ENCODE measurements around the gene SYTL3.

SYTL3 gene

DNA sequence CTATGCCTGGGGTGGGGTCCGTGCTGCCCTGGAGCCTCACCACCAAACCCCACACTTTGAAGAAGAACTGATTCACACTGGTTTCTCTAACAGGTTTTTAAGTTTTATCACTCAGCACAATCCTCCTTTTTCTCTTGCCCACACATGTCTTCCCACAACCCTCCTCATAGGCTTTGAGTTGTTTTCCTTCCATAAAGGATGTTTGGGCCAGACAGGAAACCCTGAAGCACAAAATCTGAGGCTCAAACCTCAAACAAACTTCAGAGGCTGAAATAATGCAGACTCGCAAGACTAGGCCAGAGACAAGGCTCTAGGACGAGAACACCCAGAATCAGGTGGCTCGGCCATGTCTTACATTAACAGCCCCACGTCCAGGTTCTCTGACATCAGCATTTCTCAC lies 134.0 kb downstream of the SYTL3 start:
- no peak overlapping the region for H3K4me3 ChIP-seq (ENCODE audit: low read length)
- DNase-seq (ENCODE audit: low read depth): no peak
- TF ChIP-seq, protein P1, sequence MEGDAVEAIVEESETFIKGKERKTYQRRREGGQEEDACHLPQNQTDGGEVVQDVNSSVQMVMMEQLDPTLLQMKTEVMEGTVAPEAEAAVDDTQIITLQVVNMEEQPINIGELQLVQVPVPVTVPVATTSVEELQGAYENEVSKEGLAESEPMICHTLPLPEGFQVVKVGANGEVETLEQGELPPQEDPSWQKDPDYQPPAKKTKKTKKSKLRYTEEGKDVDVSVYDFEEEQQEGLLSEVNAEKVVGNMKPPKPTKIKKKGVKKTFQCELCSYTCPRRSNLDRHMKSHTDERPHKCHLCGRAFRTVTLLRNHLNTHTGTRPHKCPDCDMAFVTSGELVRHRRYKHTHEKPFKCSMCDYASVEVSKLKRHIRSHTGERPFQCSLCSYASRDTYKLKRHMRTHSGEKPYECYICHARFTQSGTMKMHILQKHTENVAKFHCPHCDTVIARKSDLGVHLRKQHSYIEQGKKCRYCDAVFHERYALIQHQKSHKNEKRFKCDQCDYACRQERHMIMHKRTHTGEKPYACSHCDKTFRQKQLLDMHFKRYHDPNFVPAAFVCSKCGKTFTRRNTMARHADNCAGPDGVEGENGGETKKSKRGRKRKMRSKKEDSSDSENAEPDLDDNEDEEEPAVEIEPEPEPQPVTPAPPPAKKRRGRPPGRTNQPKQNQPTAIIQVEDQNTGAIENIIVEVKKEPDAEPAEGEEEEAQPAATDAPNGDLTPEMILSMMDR (conservative IDR thresholded peaks at IDR 0.05; ENCODE audit: low read depth, low read length): no peak

DNA sequence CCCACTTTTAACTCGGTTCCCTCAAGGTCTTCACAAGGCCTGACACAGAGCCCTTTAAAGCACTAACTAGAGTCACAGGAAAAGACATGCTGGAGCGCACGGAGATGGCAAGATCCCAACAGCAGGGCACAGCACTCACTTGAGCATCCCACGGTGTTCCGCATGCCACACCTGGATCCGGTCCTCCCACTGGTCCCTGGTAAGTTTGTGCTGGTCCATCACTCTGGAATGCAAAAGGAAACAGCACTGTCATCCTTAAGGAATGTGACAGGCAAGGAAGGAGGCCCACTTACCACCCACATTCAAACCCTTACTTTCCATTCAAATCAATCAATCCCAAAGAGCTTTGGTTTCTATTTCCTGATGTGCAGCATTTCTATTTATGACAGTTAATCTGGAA lies 134.7 kb downstream of the SYTL3 start:
- no peak for DNase-seq (ENCODE audit: low read depth)
- TF ChIP-seq, protein P1 (conservative IDR thresholded peaks at IDR 0.05; ENCODE audit: low read depth, low read length): no peak
- no peak overlapping the region for H3K4me3 ChIP-seq (ENCODE audit: low read length)

DNA sequence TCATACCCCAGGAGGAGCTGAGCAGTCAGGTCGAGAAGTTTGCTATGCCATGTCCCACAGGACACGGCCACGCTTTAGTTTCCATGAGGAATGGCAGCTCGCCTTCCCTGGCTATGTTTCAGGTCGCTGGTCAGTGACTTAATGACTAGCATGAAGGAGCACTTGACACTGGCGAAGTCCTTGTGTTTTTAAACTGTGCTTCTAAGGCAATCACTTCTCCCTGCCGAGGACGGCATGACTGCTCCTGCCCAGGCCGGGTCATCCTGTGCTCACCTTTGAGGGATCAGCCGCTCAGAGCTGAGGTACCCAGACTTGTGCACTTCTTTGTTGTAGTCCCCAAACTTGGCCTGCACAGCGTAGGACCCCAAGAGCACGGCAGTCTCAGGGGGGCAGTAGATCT lies 135.2 kb downstream of the SYTL3 start:
- H3K4me3 ChIP-seq (ENCODE audit: low read length): no peak overlapping the region
- TF ChIP-seq, protein P1 (conservative IDR thresholded peaks at IDR 0.05; ENCODE audit: low read depth, low read length): no peak
- DNase-seq (ENCODE audit: low read depth): no peak

DNA sequence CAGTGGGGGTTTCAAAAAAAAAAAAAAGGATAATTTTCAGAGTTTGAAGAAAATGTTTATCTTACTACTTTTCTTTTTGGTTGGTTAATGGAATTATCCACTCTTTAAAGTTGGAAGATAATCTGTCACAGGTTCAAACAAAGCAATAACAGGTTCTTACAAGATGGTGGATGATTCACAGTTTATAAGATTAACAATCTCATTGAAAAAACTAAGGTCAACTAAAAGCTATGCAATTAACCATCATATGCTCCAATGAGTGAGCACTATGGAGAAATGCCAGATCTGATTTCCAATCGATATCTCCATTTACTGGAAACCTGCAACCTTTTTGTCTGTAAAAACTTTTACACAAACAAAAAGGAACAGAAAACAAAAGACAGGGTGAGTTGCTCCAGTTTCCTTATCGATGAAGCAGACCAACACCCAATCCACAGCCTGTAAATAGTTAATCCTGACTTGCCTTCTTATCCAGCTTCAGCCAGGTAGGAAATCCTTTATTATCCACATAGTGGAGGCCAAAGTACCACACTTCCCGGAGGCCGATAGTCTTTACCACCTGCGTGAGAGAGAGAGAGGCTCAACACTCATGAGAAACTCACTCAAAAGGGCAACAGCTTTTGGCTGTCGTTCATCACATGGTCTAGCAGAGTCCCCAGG lies 136.9 kb downstream of the SYTL3 start:
- TF ChIP-seq, protein P1 (conservative IDR thresholded peaks at IDR 0.05; ENCODE audit: low read depth, low read length): no peak
- no peak for DNase-seq (ENCODE audit: low read depth)
- H3K4me3 ChIP-seq (ENCODE audit: low read length): no peak overlapping the region

DNA sequence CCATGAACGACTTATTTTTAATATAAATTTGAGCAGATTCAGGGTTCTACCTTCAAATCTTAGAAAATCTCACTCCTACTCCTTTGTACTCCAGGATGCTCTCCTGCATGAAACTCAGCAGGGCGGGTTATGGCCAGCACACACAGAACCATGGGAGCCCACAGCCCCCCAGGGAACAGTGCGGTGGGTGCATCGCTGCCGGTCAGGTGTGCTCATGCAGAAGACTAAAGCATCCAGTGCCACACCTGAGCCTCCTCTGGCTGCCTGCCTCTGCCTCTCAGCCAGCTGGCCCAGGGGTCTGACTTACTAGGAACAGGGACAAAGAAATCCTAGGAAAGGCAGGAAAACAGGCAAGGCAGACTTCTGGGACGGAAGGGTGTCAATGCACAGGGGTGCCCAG lies 137.5 kb downstream of the SYTL3 start:
- DNase-seq (ENCODE audit: low read depth): no peak
- TF ChIP-seq, protein P1 (conservative IDR thresholded peaks at IDR 0.05; ENCODE audit: low read depth, low read length): no peak
- H3K4me3 ChIP-seq (ENCODE audit: low read length): no peak overlapping the region

DNA sequence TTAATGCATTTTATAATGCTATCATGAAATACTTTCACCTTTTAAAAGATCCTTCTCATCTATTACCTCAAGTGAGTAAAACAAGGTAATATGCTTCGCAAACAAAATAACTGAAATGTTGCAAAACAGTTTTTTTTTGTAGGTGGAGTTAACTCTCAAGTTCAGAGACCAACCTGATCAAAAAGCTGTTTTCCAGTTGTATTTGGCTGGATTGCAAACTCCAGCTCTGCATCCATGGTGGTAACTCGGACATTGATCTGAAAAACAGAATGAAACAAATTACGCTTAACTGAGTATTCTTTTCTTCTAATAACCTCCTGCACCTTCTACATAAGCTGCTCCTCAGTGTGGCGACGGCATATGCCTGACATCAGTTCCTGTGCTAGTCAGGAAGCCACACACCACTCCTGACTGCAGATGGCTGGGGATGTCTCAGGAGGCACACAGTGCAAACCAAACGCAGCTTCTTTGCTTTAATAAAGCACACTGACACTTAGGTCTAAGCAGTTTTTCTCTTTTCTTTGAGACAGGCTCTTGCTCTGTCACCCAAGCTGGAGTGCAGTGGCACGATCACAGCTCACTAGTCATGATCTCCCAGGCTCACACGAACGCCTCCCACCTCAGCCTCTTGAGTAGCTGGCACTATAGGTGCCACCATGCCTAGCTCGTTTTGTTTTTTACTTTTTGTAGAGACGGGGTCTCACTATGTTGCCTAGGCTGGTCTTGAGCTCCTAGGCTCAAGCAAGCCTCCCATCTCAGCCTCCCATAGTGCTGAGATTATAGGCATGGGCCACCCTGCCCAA lies 139.5 kb downstream of the SYTL3 start:
- H3K4me3 ChIP-seq (ENCODE audit: low read length): no peak overlapping the region
- TF ChIP-seq, protein P1 (conservative IDR thresholded peaks at IDR 0.05; ENCODE audit: low read depth, low read length): no peak
- no peak for DNase-seq (ENCODE audit: low read depth)
